ENCODE data around the gene PDE4D. TPM values are rescaled to one million over a fixed set of nuclear protein-coding genes. Genes with fewer than 3 reads are reported as not detected.

The PDE4D gene
- total RNA-seq, 1 donor = 12.7 TPM

- DNase-seq (ENCODE audit: low read depth) = no peak
- H3K4me3 ChIP-seq (ENCODE audit: low read depth, low read length) = no peak overlapping the region
- no peak for TF ChIP-seq CTCF (IDR thresholded peaks at IDR 0.05; ENCODE audit: insufficient read depth, low read length)
Observed at GRCh38 chr5:59293700-59294099, 599.8 kb downstream of the PDE4D start.

GRCh38 chr5:59291941-59292340, 601.6 kb downstream of the PDE4D start:
- H3K4me3 ChIP-seq (ENCODE audit: low read depth, low read length) = no peak overlapping the region
- no peak for TF ChIP-seq CTCF (IDR thresholded peaks at IDR 0.05; ENCODE audit: insufficient read depth, low read length)
- DNase-seq (ENCODE audit: low read depth) = no peak

GRCh38 chr5:59287884-59288283, 605.6 kb downstream of the PDE4D start:
- no peak for TF ChIP-seq CTCF (IDR thresholded peaks at IDR 0.05; ENCODE audit: insufficient read depth, low read length)
- DNase-seq (ENCODE audit: low read depth) = no peak
- H3K4me3 ChIP-seq (ENCODE audit: low read depth, low read length) = no peak overlapping the region

- DNase-seq (ENCODE audit: low read depth) = no peak
- no peak for TF ChIP-seq CTCF (IDR thresholded peaks at IDR 0.05; ENCODE audit: insufficient read depth, low read length)
- H3K4me3 ChIP-seq (ENCODE audit: low read depth, low read length) = no peak overlapping the region
Observed at GRCh38 chr5:59287361-59287760, 606.2 kb downstream of the PDE4D start.

GRCh38 chr5:59286510-59286909, 607.0 kb downstream of the PDE4D start:
- TF ChIP-seq CTCF (IDR thresholded peaks at IDR 0.05; ENCODE audit: insufficient read depth, low read length) = no peak
- DNase-seq (ENCODE audit: low read depth) = no peak
- no peak overlapping the region for H3K4me3 ChIP-seq (ENCODE audit: low read depth, low read length)

DNA sequence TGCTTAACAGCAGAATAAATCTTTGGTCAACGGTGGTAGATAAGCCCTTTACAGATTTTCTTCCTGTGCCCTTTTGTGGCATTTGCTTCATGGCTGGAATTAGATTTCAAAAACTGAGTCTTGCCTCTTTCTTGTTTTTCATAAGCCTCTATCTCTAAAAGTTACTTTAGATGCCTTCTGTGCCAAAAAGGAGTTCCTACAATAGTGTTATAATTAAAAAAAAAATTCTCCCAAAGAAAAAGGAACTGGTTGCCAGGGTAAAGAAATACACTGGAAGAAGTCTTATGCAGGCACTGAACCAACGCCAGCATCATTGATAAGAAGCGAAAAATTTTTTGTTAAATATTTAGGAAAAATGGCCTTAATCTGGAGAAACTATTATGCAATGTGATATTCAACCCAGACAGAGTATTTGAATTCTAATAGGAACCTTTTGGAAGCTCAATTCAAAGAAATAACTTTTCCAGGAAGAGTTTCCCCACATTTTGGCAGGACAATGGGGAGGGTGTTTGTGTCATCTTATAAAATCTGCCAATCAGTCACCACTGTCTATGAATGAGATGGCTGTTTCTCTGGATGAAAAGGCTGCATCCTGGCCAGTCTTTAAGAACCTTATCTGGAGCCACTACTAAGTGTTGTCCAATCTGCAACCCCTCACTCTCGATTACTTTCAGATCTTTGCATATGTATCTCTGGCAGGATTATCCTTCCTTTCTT, 608.1 kb downstream of the PDE4D start:
- H3K4me3 ChIP-seq (ENCODE audit: low read depth, low read length) = no peak overlapping the region
- DNase-seq (ENCODE audit: low read depth) = no peak
- no peak for TF ChIP-seq CTCF (IDR thresholded peaks at IDR 0.05; ENCODE audit: insufficient read depth, low read length)

DNA sequence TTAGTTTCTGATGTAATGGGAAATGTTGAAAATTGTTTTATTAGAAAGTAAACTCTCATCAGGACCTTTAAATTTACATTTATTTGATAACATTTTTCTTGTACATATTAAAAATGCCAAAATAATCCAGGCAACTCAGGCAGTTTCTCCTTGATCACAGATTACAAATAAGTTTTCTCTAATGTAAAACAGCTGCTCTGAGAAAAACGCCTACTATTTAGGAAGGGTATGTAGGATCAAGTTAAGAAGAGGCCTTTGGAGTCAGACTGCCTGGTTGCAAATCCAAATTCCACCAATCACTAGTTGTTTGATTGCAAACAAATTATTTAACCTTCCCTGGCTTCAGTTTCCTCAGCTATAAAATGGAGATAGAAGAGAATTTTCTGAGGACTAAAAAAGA, 610.8 kb downstream of the PDE4D start:
- no peak for DNase-seq (ENCODE audit: low read depth)
- TF ChIP-seq CTCF (IDR thresholded peaks at IDR 0.05; ENCODE audit: insufficient read depth, low read length) = no peak
- no peak overlapping the region for H3K4me3 ChIP-seq (ENCODE audit: low read depth, low read length)

Data from fibroblast of the aortic adventitia (primary cell).